OCI-LY3 (cell line): ENCODE measurements around the gene RANBP3.

Experiments
- H2AFZ ChIP-seq: fragments of 200-600, 300-600 bp; shearing (Covaris generic); 2 replicates; pipeline ENCODE4 v1.6.0; 2014; ENCODE audit warnings: antibody characterized with exemption, low read depth, low read length
- H3K27ac ChIP-seq: fragments of 200-600, 300-600 bp; sonication (generic); 2 replicates; pipeline ENCODE4 v1.5.1; 2014; ENCODE audit warnings: mild to moderate bottlenecking, low read length, moderate library complexity, mixed read lengths
- H3K27me3 ChIP-seq: fragments of 200-600, 300-600 bp; sonication (generic); 2 replicates; pipeline ENCODE4 v1.6.1; 2014; ENCODE audit warnings: low read depth, low read length, mixed read lengths
- H3K36me3 ChIP-seq: fragments of 200-600, 300-600 bp; sonication (generic); replicated peaks from 2 replicates; pipeline ENCODE3; 2014; ENCODE audit warnings: low read depth, low read length, mixed read lengths
- H3K4me1 ChIP-seq: fragments of 300-600, 200-600 bp; sonication (generic); 2 replicates; pipeline ENCODE4 v1.6.1; 2014; ENCODE audit warnings: low read length, mixed read lengths
- H3K4me2 ChIP-seq: fragments of 200-600, 300-600 bp; sonication (generic); 2 replicates; pipeline ENCODE4 v1.6.1; 2014; ENCODE audit warnings: low read length, mixed read lengths
- H3K4me3 ChIP-seq: fragments of 300-600, 200-600 bp; sonication (generic); 2 replicates; pipeline ENCODE4 v1.5.1; 2014; ENCODE audit warnings: antibody characterized with exemption, mild to moderate bottlenecking, low read length, moderate library complexity
- H3K79me2 ChIP-seq: fragments of 300-600, 200-600 bp; shearing (Covaris generic); 2 replicates; pipeline ENCODE4 v1.6.1; 2014; ENCODE audit warnings: mild to moderate bottlenecking, low read length, mixed read lengths
- H3K9ac ChIP-seq: fragments of 300-600, 200-600 bp; shearing (Covaris generic); 2 replicates; pipeline ENCODE4 v1.6.0; 2014; ENCODE audit warnings: mild to moderate bottlenecking, low read length, moderate library complexity
- H3K9me3 ChIP-seq: fragments of 200-600, 300-600 bp; shearing (Covaris generic); 2 replicates; pipeline ENCODE4 v1.6.1; 2014; ENCODE audit warnings: low read length, mixed read lengths; ENCODE audit not compliant: insufficient read depth
- H4K20me1 ChIP-seq: fragments of 200-600, 300-600 bp; sonication (generic); 2 replicates; pipeline ENCODE4 v1.6.1; 2016; ENCODE audit warnings: low read length, mixed read lengths; ENCODE audit not compliant: insufficient read depth
- EZH2phosphoT487 ChIP-seq: fragments of 200-600 bp; shearing (Covaris generic); IDR thresholded peaks from 2 replicates; pipeline ENCODE4 v1.6.1; 2018; ENCODE audit warnings: antibody characterized with exemption, mixed run types, low read depth
- TF ChIP-seq, protein P1 (sequence below): fragments of 200-600, 300-600 bp; sonication (generic); IDR thresholded peaks from 2 replicates; pipeline ENCODE4 v1.5.1; 2014; ENCODE audit warnings: antibody characterized with exemption, low read length, low read depth

RANBP3 gene

DNA sequence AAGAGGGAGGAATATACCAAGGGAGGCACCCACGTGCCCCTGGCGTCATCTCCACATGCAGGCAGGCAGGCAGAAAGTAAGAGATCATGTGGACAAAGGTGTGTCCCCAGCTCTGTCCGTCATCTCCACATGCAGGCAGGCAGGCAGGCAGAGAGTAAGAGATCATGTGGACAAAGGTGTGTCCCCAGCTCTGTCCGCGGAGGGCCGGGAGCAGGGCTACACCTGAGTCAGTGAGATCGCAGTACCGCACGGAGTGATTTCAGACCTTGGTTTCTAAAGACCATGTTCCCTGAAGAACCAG lies 41.7 kb downstream of the RANBP3 start:
- Histone ChIP-seq H3K27ac (no peak overlapping the region), H3K4me1 (no peaks in the 10 kb centered on the region), H3K9me3 (no peaks in the 10 kb centered on the region), H3K4me3 (no peak overlapping the region), H3K27me3 (no peaks in the 10 kb centered on the region), H3K36me3 (peaks cover 69% of the 10 kb centered on the region), H2AFZ (no peak overlapping the region), H3K4me2 (no peak overlapping the region), H4K20me1 (peaks cover 28% of the 10 kb centered on the region), H3K9ac (no peak overlapping the region), H3K79me2 (peaks cover 34% of the 10 kb centered on the region; the same call in 1 of the 2 replicates)
- TF ChIP-seq, protein P1, sequence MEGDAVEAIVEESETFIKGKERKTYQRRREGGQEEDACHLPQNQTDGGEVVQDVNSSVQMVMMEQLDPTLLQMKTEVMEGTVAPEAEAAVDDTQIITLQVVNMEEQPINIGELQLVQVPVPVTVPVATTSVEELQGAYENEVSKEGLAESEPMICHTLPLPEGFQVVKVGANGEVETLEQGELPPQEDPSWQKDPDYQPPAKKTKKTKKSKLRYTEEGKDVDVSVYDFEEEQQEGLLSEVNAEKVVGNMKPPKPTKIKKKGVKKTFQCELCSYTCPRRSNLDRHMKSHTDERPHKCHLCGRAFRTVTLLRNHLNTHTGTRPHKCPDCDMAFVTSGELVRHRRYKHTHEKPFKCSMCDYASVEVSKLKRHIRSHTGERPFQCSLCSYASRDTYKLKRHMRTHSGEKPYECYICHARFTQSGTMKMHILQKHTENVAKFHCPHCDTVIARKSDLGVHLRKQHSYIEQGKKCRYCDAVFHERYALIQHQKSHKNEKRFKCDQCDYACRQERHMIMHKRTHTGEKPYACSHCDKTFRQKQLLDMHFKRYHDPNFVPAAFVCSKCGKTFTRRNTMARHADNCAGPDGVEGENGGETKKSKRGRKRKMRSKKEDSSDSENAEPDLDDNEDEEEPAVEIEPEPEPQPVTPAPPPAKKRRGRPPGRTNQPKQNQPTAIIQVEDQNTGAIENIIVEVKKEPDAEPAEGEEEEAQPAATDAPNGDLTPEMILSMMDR, result no peak
- TF ChIP-seq EZH2phosphoT487, result no peak

DNA sequence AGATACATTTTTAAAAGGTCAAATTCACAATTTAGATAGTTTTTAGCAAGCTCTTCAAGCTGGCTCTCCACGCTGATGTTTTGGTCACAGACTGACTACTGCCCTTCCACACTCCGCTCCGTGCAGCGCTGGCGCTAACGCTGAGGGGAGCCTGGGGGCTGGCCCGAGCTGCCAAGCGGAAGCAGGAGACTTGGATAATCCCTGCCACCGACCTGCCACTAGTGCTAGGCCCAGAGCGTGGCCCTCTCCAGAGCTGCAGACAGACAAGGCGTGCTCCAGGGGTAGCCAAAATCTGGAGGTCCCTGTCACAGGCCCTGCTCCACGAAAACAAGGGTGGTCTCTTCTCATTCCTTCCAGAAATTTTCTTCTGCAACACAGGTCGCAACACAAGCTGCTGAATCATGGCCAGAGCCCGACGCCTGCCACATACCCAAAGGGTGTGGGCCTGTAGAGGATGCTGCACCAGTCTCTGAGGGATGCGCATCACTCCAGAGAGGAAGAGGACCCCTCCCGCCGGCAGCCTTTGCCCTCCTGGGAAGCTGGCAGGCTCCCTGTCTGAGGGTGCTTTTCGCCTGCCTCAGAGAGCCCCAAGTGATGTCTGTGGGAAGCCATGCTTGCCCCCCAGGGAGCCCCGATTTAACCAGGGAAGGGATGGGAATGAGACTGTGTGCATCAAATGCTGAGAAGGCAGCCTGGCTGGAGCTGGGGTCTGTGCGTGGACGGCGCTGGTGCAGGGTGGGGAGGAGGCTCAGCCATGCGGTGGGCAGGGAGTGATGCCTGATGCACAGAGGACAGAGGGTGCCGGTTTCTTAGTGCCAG lies 42.3 kb downstream of the RANBP3 start:
- Histone ChIP-seq H3K36me3 (peaks cover 67% of the 10 kb centered on the region), H3K27ac (no peak overlapping the region), H2AFZ (no peak overlapping the region), H4K20me1 (peaks cover 22% of the 10 kb centered on the region), H3K4me1 (no peaks in the 10 kb centered on the region), H3K27me3 (no peaks in the 10 kb centered on the region), H3K4me2 (no peak overlapping the region), H3K9me3 (no peaks in the 10 kb centered on the region), H3K9ac (no peak overlapping the region), H3K79me2 (peaks cover 29% of the 10 kb centered on the region; the same call in 1 of the 2 replicates), H3K4me3 (no peak overlapping the region)
- no peak for TF ChIP-seq EZH2phosphoT487
- TF ChIP-seq, protein P1, result no peak

DNA sequence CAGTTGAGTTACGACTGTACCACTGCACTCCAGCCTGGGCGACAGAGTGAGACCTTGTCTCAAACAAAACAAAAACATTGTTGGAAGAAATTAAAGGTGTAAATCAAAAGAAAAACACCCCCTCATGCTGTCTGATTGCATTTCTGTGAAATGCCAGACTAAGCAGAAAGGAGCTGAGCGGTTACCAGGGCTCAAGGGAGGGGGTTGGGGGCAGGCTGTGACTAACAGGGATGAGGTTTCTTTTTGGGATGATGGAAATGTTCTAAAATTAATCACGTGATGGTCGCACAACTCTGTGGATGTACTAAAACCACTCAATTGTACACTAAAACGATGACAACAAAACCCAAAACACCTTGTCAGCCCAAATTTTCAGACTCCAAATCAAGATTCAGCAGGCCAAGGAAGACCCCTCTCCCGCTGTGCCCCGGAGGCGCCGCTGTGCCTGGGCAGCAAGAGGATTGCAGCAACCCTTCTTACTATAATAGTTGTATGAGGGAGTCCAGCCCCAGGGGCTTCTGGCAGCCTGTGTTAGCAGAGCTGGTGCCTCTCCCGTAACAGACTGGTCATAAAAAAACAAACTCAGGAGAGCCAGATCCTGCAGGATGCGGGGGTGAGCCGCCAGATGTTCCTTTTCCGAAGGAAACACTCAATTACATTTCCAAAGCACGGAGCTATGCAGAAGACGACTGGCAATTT lies 43.0 kb downstream of the RANBP3 start:
- no peak overlapping the region for H3K4me3 ChIP-seq
- H3K9me3 ChIP-seq, result no peaks in the 10 kb centered on the region
- no peak overlapping the region for H3K4me2 ChIP-seq
- H3K27ac ChIP-seq, result no peak overlapping the region
- H3K4me1 ChIP-seq, result no peaks in the 10 kb centered on the region
- TF ChIP-seq EZH2phosphoT487, result no peak
- TF ChIP-seq, protein P1, result no peak
- H2AFZ ChIP-seq, result no peak overlapping the region
- H3K27me3 ChIP-seq, result no peaks in the 10 kb centered on the region
- H4K20me1 ChIP-seq, result peaks cover 21% of the 10 kb centered on the region
- peaks cover 66% of the 10 kb centered on the region for H3K36me3 ChIP-seq
- H3K79me2 ChIP-seq, result peaks cover 24% of the 10 kb centered on the region; the same call in 1 of the 2 replicates
- no peak overlapping the region for H3K9ac ChIP-seq

DNA sequence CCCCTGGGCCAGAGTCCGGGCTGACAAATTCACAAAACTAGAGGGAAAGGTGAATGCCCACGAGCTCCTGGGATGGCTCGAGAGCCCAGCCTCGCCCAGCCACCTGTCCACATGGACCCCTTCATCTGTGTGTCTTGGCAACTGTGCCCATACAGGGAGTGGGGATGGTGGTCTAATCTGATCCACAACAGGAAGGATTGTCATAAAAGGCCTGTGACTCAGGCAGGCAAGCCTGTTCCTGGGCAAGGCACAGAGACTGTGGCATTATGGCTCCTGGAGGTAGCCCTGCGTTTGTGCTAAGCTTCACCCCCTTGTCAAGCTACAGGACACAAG lies 43.9 kb downstream of the RANBP3 start:
- no peak overlapping the region for H3K4me2 ChIP-seq
- TF ChIP-seq, protein P1, result no peak
- TF ChIP-seq EZH2phosphoT487, result no peak
- H3K27ac ChIP-seq, result no peak overlapping the region
- no peaks in the 10 kb centered on the region for H3K27me3 ChIP-seq
- peaks cover 66% of the 10 kb centered on the region for H3K36me3 ChIP-seq
- H3K9ac ChIP-seq, result no peak overlapping the region
- H4K20me1 ChIP-seq, result peaks cover 14% of the 10 kb centered on the region
- no peaks in the 10 kb centered on the region for H3K9me3 ChIP-seq
- no peaks in the 10 kb centered on the region; the same call in 1 of the 2 replicates for H3K4me1 ChIP-seq
- no peak overlapping the region for H3K4me3 ChIP-seq
- H2AFZ ChIP-seq, result no peak overlapping the region
- H3K79me2 ChIP-seq, result peaks cover 18% of the 10 kb centered on the region; the same call in 1 of the 2 replicates
